NK-92 (cell line): Measurements from ENCODE around the gene INPP4B.

Experiments used
- DNase-seq: peaks from one replicate; lab custom pipeline; 2025; ENCODE audit not compliant: unreplicated experiment; lab: John Stamatoyannopoulos, UW

Gene INPP4B

DNA sequence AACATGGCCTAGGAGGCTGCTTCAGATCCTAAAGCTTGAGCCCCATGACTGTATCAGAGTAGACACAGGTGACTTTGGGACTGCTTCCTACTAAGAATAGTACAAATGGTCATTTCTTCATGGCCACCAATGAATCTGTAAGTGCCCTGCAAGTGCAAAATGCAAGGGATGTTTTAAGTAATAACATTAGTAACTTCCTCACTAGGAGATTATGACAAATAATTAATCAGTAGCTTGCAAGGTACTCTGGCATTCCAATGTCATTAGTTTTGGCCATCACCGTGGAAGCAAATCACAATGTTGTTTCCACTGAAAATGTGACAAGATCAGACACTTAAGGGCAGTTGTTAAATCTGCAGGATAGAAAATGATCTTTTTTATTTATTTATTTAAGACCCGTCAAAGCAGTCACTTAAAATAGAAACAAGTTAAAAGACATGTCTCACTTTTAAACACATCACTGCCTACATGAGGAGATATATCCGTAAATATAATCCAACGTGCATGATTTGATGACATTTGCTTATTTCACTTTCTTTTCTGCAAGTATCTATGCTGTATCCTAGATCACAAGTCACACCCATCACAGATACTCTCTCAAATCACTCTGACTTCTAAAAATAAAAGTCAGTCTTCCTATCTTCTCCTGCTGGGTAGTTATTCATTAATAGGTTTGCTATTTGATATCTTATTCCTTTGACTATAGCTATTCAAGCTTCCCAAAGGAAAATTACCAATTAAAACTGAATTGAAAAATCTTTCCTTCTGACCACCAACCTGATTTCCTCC is 809.1 kb downstream of the INPP4B start:
- DNase-seq = no peak

DNA sequence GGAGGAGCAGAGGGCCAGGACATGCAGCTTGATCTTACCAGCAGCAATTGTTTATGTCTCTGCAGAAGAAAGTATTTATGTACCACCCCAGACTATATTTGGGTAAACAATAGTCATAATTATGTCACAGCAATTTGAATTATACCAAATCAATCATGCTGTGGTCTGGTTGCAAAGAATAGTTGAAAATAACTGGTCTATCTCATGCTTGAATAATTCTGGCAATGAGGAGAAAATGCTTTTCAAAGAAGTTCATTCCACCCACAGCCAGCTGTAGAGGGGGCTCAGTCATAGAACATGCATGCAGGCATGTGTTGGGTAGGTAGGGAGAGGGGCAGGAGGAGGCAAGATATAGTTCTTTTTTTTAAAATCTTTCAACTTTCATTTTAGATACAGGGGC is 810.5 kb downstream of the INPP4B start:
- no peak for DNase-seq

DNA sequence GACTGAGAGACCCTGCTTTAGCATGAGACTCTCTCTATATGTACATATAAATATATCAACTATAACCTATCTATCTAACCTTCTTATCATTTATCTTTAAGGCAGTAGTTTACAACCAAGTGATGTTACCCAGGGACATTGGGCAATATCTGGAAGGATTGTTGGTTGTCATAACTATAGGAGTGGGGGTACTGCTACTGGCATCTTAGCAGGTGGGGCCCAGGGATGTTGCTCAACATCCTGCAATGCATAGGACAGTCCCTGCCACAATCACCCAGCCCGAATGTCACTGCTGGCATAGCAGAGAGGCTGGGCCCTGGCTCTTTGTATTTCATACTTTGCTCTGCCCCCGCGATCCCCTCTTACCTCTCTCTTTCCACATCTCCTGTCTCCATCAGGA is 812.0 kb downstream of the INPP4B start:
- no peak for DNase-seq

DNA sequence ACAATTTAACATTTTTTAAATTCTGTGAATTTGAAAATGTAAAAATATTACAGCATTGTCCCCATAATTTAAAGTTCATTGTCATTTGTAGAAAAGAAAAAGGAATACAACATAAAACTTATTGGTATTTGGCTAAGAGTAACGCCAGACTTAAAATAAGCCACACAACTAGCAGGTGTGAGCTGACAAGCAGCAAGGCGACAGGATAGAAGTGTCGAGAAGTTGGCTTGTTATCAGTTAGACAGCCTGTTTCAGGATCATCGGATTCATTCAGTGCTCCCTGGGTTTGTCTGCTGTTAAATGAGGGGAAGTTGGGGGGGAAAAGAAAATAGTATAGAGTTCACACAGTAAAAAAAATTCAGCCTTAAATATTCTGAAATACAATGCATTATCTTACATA is 816.1 kb downstream of the INPP4B start:
- no peak for DNase-seq

DNA sequence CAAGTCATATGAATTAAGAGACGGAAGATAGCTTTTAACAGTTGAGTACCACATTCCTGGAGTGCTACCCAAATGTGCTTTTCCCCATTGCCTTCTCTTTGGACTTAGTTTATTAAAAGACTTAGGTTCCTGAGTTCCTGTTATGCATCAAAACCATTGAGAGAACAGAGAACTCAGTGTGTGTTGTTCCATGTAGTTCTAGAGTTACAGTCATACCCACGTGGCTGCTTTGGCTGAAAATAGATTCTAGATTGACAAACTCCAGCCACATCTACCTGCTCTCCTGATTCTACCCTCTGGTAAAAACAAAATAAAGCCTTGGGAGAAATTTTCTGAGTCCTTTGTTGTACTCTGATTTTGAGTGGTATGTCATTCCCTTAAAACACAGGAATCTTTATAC is 824.3 kb downstream of the INPP4B start:
- DNase-seq = no peak

DNA sequence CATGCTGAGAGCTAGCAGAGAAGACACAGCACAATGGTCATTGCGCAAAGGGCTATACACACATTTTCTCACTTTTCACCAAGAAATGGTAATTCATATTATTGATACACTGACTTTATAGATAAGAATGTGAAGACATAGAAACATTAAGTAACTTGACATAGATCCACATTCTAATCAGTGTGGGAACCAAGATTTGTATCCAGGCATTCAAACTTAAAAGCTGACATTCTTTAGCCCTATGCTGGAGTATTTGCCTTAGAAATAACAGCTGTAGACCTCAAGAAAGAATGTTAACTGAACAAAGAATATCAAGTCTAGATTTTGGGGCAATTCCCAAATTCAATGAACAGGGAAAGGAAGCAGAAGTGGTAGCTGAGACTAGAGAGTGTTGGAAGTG is 824.9 kb downstream of the INPP4B start:
- no peak for DNase-seq

DNA sequence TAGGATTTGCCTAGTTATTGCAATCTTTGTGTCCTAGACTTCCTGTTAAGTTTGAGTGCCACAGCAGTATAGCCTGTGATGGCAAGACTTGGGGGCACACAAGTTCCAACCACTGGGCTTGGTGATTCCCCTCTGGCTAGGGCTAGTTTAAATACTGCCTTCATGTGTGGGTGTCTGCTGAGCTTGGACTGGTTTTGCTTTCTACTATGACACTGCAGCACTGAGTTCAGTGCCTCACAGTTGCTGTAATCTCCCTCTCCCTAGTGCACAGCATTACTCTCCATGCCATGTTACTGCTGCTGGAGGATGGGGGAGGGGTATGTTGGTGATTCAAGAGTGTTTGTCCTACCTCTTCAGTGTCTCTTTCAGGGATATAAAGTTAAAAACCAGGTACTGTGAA is 830.1 kb downstream of the INPP4B start:
- DNase-seq = no peak

DNA sequence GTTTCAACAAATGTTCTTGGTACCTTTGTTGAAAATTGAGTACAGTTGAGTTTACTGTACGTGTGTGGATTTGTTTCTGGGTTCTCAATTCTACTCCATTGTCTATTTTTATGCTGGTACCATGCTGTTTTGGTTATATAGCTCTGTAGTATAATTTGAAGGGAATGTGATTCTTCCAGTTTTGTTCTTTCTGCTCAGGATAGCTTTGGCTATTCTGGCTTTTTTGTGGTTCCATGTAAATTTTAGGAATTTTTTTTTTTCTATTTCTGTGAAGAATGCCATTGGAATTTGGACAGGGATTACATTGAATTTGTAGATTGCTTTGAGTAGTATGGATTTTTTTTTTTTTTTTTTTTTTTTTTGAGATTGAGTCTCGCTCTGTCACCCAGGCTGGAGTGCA is 836.4 kb downstream of the INPP4B start:
- DNase-seq = no peak

DNA sequence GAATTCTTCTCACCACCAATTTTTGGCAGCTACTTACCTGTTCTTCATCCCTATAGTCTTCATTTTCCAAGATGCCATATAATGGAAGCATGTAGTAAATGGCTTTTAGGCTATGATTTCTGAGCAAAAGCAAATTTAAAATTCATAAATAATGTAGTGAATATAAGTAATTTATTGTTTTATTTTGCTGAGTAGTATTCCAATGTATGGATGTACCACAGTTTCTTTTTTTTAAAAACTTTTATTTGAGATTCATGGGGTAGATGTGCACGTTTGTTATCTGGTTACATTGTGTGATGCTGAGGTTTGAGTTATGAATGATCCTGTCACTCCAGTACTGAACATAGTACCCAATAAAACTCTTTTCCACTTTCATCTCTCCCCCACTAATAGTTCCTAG is 840.6 kb downstream of the INPP4B start:
- DNase-seq = no peak

DNA sequence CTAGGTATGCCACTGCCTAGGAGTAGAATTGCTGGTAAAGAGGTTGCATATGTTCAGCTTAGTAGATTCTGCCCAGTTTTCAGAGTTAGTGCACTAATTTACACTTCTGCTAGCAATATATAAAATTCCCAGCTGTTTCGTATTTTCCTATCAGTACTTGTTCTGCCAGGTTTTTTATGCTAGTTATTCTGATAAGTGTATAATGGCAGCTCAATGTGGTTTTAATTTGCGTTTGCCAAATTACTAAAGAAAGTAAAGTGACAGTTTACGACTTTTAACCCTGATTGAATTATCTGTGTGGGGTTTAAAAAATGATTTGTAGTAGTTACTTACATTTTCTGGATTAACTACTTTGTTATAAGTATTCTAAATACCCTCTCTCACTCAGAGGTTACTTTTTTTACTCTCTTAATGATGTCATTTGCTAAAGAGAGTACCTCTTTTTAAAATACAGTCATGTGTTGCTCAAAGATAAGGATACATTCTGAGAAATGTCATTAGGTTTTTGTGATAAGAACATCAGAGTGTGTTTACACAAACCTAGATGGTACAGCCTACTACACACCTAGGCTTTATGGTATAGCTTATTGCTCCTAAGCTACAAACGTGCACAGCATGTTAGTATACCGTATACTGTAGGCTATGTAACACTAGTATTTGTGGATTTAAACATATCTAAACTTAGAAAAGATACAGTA is 846.5 kb downstream of the INPP4B start:
- DNase-seq = no peak

DNA sequence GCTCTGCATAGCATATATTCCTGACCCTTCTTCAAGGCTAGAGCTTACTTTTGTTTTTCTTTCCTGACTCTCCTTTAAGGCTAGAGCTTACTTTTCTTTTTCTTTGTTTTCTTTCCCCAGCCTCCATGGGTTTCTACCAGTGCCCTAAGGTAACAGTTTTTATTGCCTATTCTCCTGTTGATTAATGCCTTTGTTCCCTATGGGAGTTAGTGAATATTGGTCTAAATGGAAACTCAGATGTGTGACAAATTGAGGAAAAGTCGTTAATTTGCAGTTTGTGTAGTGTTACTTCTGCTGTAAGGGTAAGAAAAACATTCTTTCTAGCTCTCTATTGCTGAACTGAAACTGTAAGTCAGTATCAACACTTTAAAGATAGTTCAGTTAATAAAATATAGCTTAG is 851.0 kb downstream of the INPP4B start:
- no peak for DNase-seq

DNA sequence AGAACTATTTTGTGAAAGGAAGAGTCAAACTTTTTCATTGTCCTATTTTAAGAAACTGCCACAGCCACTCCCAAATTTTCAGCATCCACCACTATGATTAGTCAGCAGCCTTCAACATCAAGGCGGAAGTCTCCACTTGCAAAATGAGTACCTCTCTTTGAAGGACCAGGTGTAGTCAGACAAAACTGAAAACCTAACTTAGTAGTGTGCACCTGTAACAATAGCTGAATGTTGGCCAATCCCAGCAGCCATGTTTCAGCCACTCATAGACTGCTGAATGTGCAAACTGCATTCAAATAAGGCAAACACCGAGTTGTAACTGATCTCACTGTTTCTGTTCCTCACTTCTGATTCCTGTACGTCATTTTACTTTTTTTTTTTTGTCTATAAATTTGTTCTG is 868.7 kb downstream of the INPP4B start:
- no peak for DNase-seq
